GM12878 (cell line): Measurements from ENCODE around the gene PAOX. TPM values are rescaled to one million over a fixed set of nuclear protein-coding genes. Genes with fewer than 3 reads are reported as not detected.

ENCODE experiments used
- ATAC-seq: fragments of 200-7000 bp; cut with Tn5 transposase; 3 replicates; pipeline ENCODE4 v1.9.1; 2020; ENCODE audit warnings: mild to moderate bottlenecking, moderate library complexity
- BruUV-seq: library from RNA; stranded (reverse); fragments of 400-500 nt; replicated peaks from 2 replicates; lab custom pipeline; 2021; lab: Mats Ljungman, UMichigan
- CTCF ChIA-PET: fragments of 300-600 bp; sonication (Branson Sonifier 250); formaldehyde crosslinking; extraction: SDS; loops from one replicate; lab custom pipeline; 2021; ENCODE audit warnings: inconsistent platforms; lab: Yijun Ruan, JAX
- POLR2A ChIA-PET: fragments of 350-600 bp; formaldehyde crosslinking; extraction: SDS; loops from one replicate; lab custom pipeline; 2021; ENCODE audit warnings: inconsistent platforms; lab: Charles Lee
- RAD21 ChIA-PET: fragments of 300-600 bp; sonication (Branson Sonifier 250); formaldehyde crosslinking; loops from one replicate; lab custom pipeline; 2023; ENCODE audit warnings: antibody characterized with exemption; ENCODE audit not compliant: unreplicated experiment; lab: Charles Lee
- SMC1A ChIA-PET: fragments of 300-600 bp; sonication (Branson Sonifier 250); formaldehyde crosslinking; loops from one replicate; lab custom pipeline; 2023; ENCODE audit not compliant: unreplicated experiment, uncharacterized antibody; lab: Charles Lee
- DNase-seq: peaks from one replicate; pipeline ENCODE4 v3.0.0-alpha.2; 2011; ENCODE audit warnings: low read depth, low spot score
- FAIRE-seq: peaks from 3 replicates; lab custom pipeline; 2011; peaks lifted over from hg19 to GRCh38; lab: Jason Lieb, UNC
- H2AFZ ChIP-seq: 2 replicates; pipeline ENCODE4 v1.6.0; 2011; ENCODE audit warnings: low read depth, low read length, control low read depth; ENCODE audit not compliant: control insufficient read depth
- H3K27ac ChIP-seq: 2 replicates; pipeline ENCODE4 v1.5.1; 2011; ENCODE audit warnings: control low read depth; ENCODE audit not compliant: control insufficient read depth, insufficient read depth
- H3K27me3 ChIP-seq, 2 experiments: replicated peaks in 1 of 2; 2 replicates each; pipeline versions ENCODE4 v1.6.0 to v1.6.1; 2011; ENCODE audit warnings: low read length in 1 of 2; ENCODE audit not compliant: control insufficient read depth in 2 of 2, insufficient read depth in 2 of 2
- H3K36me3 ChIP-seq, 2 experiments: 2 replicates each; pipeline ENCODE4 v1.5.1; 2011; ENCODE audit warnings: low read length in 1 of 2; ENCODE audit not compliant: control insufficient read depth in 2 of 2, insufficient read depth in 2 of 2
- H3K4me1 ChIP-seq: 2 replicates; pipeline ENCODE4 v1.6.1; 2011; ENCODE audit warnings: mild to moderate bottlenecking, low read length, moderate library complexity, mixed read lengths; ENCODE audit not compliant: control insufficient read depth, insufficient read depth
- H3K4me2 ChIP-seq: 2 replicates; pipeline ENCODE4 v1.6.0; 2011; ENCODE audit warnings: control low read depth; ENCODE audit not compliant: control insufficient read depth, insufficient read depth
- H3K4me3 ChIP-seq: fragments of 200-600 bp; sonication (generic); 2 replicates; pipeline ENCODE4 v1.5.1; 2016
- H3K79me2 ChIP-seq: 2 replicates; pipeline ENCODE4 v1.6.0; 2011; ENCODE audit warnings: low read length; ENCODE audit not compliant: control insufficient read depth, insufficient read depth
- H3K9ac ChIP-seq: 2 replicates; pipeline ENCODE4 v1.8.0; 2011; ENCODE audit warnings: low read length, control low read depth, mixed read lengths; ENCODE audit not compliant: control insufficient read depth, insufficient read depth
- H3K9me3 ChIP-seq: replicated peaks from 3 replicates; pipeline ENCODE4 v1.5.1; 2011; ENCODE audit warnings: mild to moderate bottlenecking, low read length; ENCODE audit not compliant: control insufficient read depth, insufficient read depth
- H4K20me1 ChIP-seq: 2 replicates; pipeline ENCODE4 v1.6.0; 2011; ENCODE audit not compliant: control insufficient read depth, insufficient read depth
- CHD2 ChIP-seq: IDR thresholded peaks from 2 replicates; pipeline ENCODE4 v1.6.1; 2011; ENCODE audit warnings: low read depth, low read length, improper control_type of control experiment, borderline replicate concordance
- HCFC1 ChIP-seq: fragments of 150-350 bp; IDR thresholded peaks from 2 replicates; pipeline ENCODE4 v1.6.1; 2014; ENCODE audit warnings: low read length
- NR2F1 ChIP-seq: fragments of 450-650 bp; conservative IDR thresholded peaks from 2 replicates; pipeline ENCODE4 v1.6.1; 2017; ENCODE audit warnings: mild to moderate bottlenecking
- RB1 ChIP-seq: fragments of 450-650 bp; formaldehyde crosslinking; IDR thresholded peaks from 2 replicates; pipeline ENCODE4 v1.6.1; 2017; ENCODE audit warnings: mild to moderate bottlenecking, borderline replicate concordance
- ZBTB40 ChIP-seq: fragments of 450-650 bp; IDR thresholded peaks from 2 replicates; pipeline ENCODE4 v1.6.1; 2016; ENCODE audit warnings: mild to moderate bottlenecking, moderate library complexity, borderline replicate concordance
- WGBS: methylation state at CpG from one replicate; pipeline ENCODE4 v1.1.6; 2016; ENCODE audit warnings: low lambda C conversion rate; ENCODE audit not compliant: insufficient replicate concordance, insufficient coverage; ENCODE audit errors: missing lambda C conversion rate; 5-methylcytosine and 5-hydroxymethylcytosine counted together
- in situ Hi-C: fragments of 300-500 bp; cut with MboI; formaldehyde crosslinking; loops from 9 replicates; pipeline ENCODE4 v1.14.3; 2018; ENCODE audit warnings: mixed read lengths
- intact Hi-C: fragments of 100-400 bp; cut with micrococcal nuclease; formaldehyde crosslinking; loops from one replicate; pipeline ENCODE4 v1.14.2; 2022; ENCODE audit not compliant: unreplicated experiment
- polyA plus RNA-seq, 11 experiments: library from polyadenylated mRNA; depleted of rRNA in 4 of 11; unstranded in 6 of 11; stranded (reverse) in 5 of 11; fragments of >200 nt; fragmentation: Nextera tagmentation in 4 of 11; fragmentation: Illumina TruSeq in 1 of 11; extraction: Ambion mirVana in 4 of 11; extraction: Trizol in 1 of 11; gene quantifications; 1 replicate in 1 of 11; 2 replicates in 10 of 11; pipeline versions ENCODE4 v1.2.1 to v1.2.3, GENCODE V29; 2011 to 2016; ENCODE audit warnings: inconsistent platforms in 2 of 11, missing spikeins in 2 of 11, low read depth in 1 of 11
- total RNA-seq, 4 experiments: library from RNA; depleted of rRNA in 3 of 4; stranded (reverse); fragments of >200 nt in 3 of 4; fragmentation: Illumina TruSeq in 1 of 4; extraction: Trizol in 1 of 4; gene quantifications; 2 replicates each; pipeline versions ENCODE4 v1.2.1 to v1.2.3, GENCODE V29; 2013 to 2021

Gene PAOX
- total and polyA plus RNA-seq, 10 of the 15 experiments (the other 5 are each of a cell fraction or from before 2014, with no cell fraction given) = 1.2 to 22.2 (median 10.5) TPM

GRCh38 chr10:133359554-133359971, 19.5 kb upstream of the PAOX start:
- no peak overlapping the region for H3K27ac ChIP-seq
- no peaks in the 10 kb centered on the region for H3K9me3 ChIP-seq
- intact Hi-C loops = no loop called here
- ChIA-PET CTCF (interaction anchor here (1.5 kb wide), 1 partner anchor 30 kb away, joined by 6 read pairs; no protein-coding TSS in a partner anchor), POLR2A (interaction anchor here (1.0 kb wide), 1 partner anchor 11 kb away, joined by 4 read pairs; no protein-coding TSS in a partner anchor), SMC1A (no interaction called here), RAD21 (no interaction called here)
- H2AFZ ChIP-seq = no peak overlapping the region
- ATAC-seq = no peak
- no peak for FAIRE-seq
- H3K9ac ChIP-seq = no peak overlapping the region
- peaks cover 0 to 5% of the 10 kb centered on the region in 2 experiments; a peak in 2 of 4 replicates for H3K36me3 ChIP-seq
- TF ChIP-seq ZBTB40 (no peak), CHD2 (no peak), NR2F1 (peak; percentile 80), RB1 (no peak), HCFC1 (no peak)
- no peaks in the 10 kb centered on the region for H4K20me1 ChIP-seq
- no peak for DNase-seq
- no peak overlapping the region for H3K4me2 ChIP-seq
- in situ Hi-C loops = no loop called here
- H3K4me1 ChIP-seq = peaks cover 18% of the 10 kb centered on the region
- BruUV-seq = no TSS peak
- 61% methylated on average over 6 of the region's 6 CpGs for WGBS
- H3K79me2 ChIP-seq = no peaks in the 10 kb centered on the region; the same call in 1 of the 2 replicates
- H3K4me3 ChIP-seq = no peak overlapping the region
- no peaks in the 10 kb centered on the region for H3K27me3 ChIP-seq
